ENCODE measurements around the gene SLC39A7. TPM values are rescaled to one million over a fixed set of nuclear protein-coding genes. Genes with fewer than 3 reads are reported as not detected.
A peak's percentile ranks its signal among the peaks of the same experiment; 100 is the strongest.

The SLC39A7 gene
- total and polyA plus RNA-seq, 2 of the 13 experiments (the other 11 are each of a cell fraction or from before 2014, with no cell fraction given): 142 to 229 TPM

DNA sequence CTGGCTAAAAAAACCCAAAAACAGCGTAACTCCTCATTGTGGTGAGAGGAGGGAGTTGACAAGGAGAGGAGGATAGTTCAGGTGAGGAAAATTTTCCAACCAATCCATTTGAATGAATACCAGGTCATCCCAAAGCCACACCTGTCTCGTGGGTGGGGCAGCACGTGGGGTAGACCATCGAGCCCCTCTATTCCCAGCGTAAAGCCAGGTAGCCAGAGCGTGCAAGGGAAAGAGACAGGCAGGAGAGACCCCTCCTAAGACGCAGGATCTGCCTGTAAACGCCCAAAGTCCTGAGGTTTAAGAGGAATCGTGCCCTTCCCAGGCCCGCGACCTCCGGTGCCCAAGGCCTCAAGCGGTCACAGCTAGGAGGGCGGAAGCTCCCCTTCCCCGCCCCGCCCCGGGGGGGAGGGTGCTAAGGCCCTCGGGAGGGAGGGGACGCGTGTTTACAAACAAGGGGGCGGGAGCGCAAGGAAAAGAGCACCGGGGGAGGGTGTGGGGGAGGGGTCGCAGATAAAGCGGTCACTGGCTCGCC is 914 bp upstream of the SLC39A7 start (continued):
- TF ChIP-seq, protein P1, sequence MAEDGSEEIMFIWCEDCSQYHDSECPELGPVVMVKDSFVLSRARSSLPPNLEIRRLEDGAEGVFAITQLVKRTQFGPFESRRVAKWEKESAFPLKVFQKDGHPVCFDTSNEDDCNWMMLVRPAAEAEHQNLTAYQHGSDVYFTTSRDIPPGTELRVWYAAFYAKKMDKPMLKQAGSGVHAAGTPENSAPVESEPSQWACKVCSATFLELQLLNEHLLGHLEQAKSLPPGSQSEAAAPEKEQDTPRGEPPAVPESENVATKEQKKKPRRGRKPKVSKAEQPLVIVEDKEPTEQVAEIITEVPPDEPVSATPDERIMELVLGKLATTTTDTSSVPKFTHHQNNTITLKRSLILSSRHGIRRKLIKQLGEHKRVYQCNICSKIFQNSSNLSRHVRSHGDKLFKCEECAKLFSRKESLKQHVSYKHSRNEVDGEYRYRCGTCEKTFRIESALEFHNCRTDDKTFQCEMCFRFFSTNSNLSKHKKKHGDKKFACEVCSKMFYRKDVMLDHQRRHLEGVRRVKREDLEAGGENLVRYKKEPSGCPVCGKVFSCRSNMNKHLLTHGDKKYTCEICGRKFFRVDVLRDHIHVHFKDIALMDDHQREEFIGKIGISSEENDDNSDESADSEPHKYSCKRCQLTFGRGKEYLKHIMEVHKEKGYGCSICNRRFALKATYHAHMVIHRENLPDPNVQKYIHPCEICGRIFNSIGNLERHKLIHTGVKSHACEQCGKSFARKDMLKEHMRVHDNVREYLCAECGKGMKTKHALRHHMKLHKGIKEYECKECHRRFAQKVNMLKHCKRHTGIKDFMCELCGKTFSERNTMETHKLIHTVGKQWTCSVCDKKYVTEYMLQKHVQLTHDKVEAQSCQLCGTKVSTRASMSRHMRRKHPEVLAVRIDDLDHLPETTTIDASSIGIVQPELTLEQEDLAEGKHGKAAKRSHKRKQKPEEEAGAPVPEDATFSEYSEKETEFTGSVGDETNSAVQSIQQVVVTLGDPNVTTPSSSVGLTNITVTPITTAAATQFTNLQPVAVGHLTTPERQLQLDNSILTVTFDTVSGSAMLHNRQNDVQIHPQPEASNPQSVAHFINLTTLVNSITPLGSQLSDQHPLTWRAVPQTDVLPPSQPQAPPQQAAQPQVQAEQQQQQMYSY (CRISPR knock-in tag; IDR thresholded peaks at IDR 0.05): no peak
- TF ChIP-seq TBX2 (CRISPR knock-in tag; IDR thresholded peaks at IDR 0.05; ENCODE audit: borderline replicate concordance) (peak; percentile 73; the same call in 1 of the 2 replicates), POLR2AphosphoS2 (IDR thresholded peaks at IDR 0.05; ENCODE audit: low read depth, low read length) (no peak), ZNF747 (CRISPR knock-in tag; IDR thresholded peaks at IDR 0.05; ENCODE audit: borderline replicate concordance) (peak; percentile 88; the same call in 1 of the 2 replicates), HOXA9 (CRISPR knock-in tag; IDR thresholded peaks at IDR 0.05; ENCODE audit: borderline replicate concordance) (0 out of 2 replicates have a peak, but pooled peaks have one; percentile 72), HOXA3 (CRISPR knock-in tag; IDR thresholded peaks at IDR 0.05) (no peak), ZNF34 (CRISPR knock-in tag; IDR thresholded peaks at IDR 0.05; ENCODE audit: borderline replicate concordance) (no peak), ZIK1 (CRISPR knock-in tag; IDR thresholded peaks at IDR 0.05; ENCODE audit: borderline replicate concordance, low read depth) (peak; percentile 26; the same call in 1 of the 2 replicates), GPN1 (CRISPR knock-in tag; IDR thresholded peaks at IDR 0.05; ENCODE audit: borderline replicate concordance) (no peak), ZNF12 (CRISPR knock-in tag; IDR thresholded peaks at IDR 0.05) (no peak)
